ENCODE measurements around the gene TRMT11. TPM values are rescaled to one million over a fixed set of nuclear protein-coding genes. Genes with fewer than 3 reads are reported as not detected.
A peak's percentile ranks its signal among the peaks of the same experiment; 100 is the strongest.

TRMT11 gene
- total and polyA plus RNA-seq, 2 of the 13 experiments (the other 11 are each of a cell fraction or from before 2014, with no cell fraction given): 42.2 to 81.9 TPM

DNA sequence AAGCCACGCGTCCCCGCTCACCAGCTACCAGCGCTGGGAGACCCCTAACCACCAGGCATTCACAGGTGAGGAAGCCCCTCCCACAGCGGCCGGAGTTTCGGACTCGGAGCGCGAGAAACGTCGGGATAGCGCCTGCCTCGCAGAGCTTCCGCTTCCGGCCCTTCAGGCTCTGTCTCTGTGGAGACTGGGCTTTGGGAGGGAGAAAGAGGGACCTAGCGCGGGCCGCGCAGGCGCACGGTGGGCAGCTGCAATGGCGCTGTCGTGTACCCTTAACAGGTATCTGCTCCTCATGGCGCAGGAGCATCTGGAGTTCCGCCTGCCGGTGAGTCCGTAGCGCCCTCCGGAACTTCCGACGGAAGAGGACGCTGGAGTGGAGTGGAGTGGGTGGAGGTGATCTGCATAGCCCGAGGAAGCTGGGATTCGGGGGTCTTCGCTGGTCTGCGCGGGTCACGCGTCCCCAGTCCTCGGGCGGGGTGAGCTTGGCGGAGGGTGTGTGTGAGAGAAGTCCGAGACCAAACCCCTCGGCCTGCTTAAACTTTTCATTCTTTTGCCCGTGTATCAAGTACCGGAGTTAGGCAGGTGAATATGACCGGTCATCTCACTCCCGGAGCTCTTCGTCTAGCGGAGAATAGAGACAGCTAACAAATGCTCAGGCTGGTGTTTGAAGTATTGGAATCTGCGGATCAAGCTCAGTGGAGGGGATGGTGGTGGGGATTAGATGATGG is at the start of gene TRMT11 (continued):
- TF ChIP-seq REPIN1 (CRISPR knock-in tag; IDR thresholded peaks at IDR 0.05; ENCODE audit: borderline replicate concordance, low read depth): peak; percentile 83
- no peak for TF ChIP-seq U2AF2 (IDR thresholded peaks at IDR 0.05; ENCODE audit: low read depth, low read length)
- TF ChIP-seq, protein P1, sequence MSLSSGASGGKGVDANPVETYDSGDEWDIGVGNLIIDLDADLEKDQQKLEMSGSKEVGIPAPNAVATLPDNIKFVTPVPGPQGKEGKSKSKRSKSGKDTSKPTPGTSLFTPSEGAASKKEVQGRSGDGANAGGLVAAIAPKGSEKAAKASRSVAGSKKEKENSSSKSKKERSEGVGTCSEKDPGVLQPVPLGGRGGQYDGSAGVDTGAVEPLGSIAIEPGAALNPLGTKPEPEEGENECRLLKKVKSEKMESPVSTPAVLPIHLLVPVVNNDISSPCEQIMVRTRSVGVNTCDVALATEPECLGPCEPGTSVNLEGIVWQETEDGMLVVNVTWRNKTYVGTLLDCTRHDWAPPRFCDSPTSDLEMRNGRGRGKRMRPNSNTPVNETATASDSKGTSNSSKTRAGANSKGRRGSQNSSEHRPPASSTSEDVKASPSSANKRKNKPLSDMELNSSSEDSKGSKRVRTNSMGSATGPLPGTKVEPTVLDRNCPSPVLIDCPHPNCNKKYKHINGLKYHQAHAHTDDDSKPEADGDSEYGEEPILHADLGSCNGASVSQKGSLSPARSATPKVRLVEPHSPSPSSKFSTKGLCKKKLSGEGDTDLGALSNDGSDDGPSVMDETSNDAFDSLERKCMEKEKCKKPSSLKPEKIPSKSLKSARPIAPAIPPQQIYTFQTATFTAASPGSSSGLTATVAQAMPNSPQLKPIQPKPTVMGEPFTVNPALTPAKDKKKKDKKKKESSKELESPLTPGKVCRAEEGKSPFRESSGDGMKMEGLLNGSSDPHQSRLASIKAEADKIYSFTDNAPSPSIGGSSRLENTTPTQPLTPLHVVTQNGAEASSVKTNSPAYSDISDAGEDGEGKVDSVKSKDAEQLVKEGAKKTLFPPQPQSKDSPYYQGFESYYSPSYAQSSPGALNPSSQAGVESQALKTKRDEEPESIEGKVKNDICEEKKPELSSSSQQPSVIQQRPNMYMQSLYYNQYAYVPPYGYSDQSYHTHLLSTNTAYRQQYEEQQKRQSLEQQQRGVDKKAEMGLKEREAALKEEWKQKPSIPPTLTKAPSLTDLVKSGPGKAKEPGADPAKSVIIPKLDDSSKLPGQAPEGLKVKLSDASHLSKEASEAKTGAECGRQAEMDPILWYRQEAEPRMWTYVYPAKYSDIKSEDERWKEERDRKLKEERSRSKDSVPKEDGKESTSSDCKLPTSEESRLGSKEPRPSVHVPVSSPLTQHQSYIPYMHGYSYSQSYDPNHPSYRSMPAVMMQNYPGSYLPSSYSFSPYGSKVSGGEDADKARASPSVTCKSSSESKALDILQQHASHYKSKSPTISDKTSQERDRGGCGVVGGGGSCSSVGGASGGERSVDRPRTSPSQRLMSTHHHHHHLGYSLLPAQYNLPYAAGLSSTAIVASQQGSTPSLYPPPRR (CRISPR knock-in tag; IDR thresholded peaks at IDR 0.05; ENCODE audit: borderline replicate concordance): no peak; the same call in 1 of the 2 replicates
- peak; percentile 97 for TF ChIP-seq GABPB1 (CRISPR knock-in tag; IDR thresholded peaks at IDR 0.05)
- no peak for TF ChIP-seq ZNF776 (CRISPR knock-in tag; IDR thresholded peaks at IDR 0.05)
- TF ChIP-seq, protein P2, sequence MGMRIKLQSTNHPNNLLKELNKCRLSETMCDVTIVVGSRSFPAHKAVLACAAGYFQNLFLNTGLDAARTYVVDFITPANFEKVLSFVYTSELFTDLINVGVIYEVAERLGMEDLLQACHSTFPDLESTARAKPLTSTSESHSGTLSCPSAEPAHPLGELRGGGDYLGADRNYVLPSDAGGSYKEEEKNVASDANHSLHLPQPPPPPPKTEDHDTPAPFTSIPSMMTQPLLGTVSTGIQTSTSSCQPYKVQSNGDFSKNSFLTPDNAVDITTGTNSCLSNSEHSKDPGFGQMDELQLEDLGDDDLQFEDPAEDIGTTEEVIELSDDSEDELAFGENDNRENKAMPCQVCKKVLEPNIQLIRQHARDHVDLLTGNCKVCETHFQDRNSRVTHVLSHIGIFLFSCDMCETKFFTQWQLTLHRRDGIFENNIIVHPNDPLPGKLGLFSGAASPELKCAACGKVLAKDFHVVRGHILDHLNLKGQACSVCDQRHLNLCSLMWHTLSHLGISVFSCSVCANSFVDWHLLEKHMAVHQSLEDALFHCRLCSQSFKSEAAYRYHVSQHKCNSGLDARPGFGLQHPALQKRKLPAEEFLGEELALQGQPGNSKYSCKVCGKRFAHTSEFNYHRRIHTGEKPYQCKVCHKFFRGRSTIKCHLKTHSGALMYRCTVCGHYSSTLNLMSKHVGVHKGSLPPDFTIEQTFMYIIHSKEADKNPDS (CRISPR knock-in tag; IDR thresholded peaks at IDR 0.05): peak; percentile 86; the same call in 1 of the 2 replicates
- peak; percentile 68 for TF ChIP-seq TAF15 (IDR thresholded peaks at IDR 0.05; ENCODE audit: low read depth, low read length, poor library complexity, severe bottlenecking)
- TF ChIP-seq DPF2 (CRISPR knock-in tag; IDR thresholded peaks at IDR 0.05; ENCODE audit: borderline replicate concordance, low read depth): no peak
- TF ChIP-seq POLR2AphosphoS5 (IDR thresholded peaks at IDR 0.05; ENCODE audit: low read depth, low read length): peak; percentile 98
- peak; percentile 85; the same call in 1 of the 2 replicates for TF ChIP-seq KDM5B (CRISPR knock-in tag; IDR thresholded peaks at IDR 0.05; ENCODE audit: borderline replicate concordance)
- TF ChIP-seq ZNF790 (CRISPR knock-in tag; IDR thresholded peaks at IDR 0.05; ENCODE audit: borderline replicate concordance): 0 out of 2 replicates have a peak, but pooled peaks have one; percentile 83
- peak; percentile 78; the same call in 1 of the 2 replicates for TF ChIP-seq ZNF775 (CRISPR knock-in tag; IDR thresholded peaks at IDR 0.05; ENCODE audit: borderline replicate concordance)
- peak; percentile 70; the same call in 1 of the 2 replicates for TF ChIP-seq ZNF878 (CRISPR knock-in tag; IDR thresholded peaks at IDR 0.05)
- no peak; the same call in 1 of the 2 replicates for TF ChIP-seq ZNF678 (CRISPR knock-in tag; IDR thresholded peaks at IDR 0.05)
- TF ChIP-seq, protein P3, sequence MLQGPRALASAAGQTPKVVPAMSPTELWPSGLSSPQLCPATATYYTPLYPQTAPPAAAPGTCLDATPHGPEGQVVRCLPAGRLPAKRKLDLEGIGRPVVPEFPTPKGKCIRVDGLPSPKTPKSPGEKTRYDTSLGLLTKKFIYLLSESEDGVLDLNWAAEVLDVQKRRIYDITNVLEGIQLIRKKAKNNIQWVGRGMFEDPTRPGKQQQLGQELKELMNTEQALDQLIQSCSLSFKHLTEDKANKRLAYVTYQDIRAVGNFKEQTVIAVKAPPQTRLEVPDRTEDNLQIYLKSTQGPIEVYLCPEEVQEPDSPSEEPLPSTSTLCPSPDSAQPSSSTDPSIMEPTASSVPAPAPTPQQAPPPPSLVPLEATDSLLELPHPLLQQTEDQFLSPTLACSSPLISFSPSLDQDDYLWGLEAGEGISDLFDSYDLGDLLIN (CRISPR knock-in tag; IDR thresholded peaks at IDR 0.05; ENCODE audit: borderline replicate concordance): no peak
- TF ChIP-seq CHD4 (IDR thresholded peaks at IDR 0.05; ENCODE audit: borderline replicate concordance, low read length): no peak; the same call in 1 of the 2 replicates
- TF ChIP-seq ZNF446 (CRISPR knock-in tag; IDR thresholded peaks at IDR 0.05): peak; percentile 55; the same call in 1 of the 2 replicates
- TF ChIP-seq THAP11 (CRISPR knock-in tag; IDR thresholded peaks at IDR 0.05): peak; percentile 91
- TF ChIP-seq, protein P4, sequence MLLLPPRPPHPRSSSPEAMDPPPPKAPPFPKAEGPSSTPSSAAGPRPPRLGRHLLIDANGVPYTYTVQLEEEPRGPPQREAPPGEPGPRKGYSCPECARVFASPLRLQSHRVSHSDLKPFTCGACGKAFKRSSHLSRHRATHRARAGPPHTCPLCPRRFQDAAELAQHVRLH (CRISPR knock-in tag; IDR thresholded peaks at IDR 0.05; ENCODE audit: borderline replicate concordance, low read depth): peak; percentile 74; the same call in 1 of the 2 replicates
- TF ChIP-seq ZNF570 (CRISPR knock-in tag; IDR thresholded peaks at IDR 0.05; ENCODE audit: borderline replicate concordance): peak; percentile 69; the same call in 1 of the 2 replicates

All from HepG2 (cell line).